WTC11 (cell line): Measurements from ENCODE around the gene PCDHGA1. TPM values are rescaled to one million over a fixed set of nuclear protein-coding genes. Genes with fewer than 3 reads are reported as not detected.
"Not testable (repeated sequence)": the region's sequence is repeated elsewhere in the genome, so short reads cannot be mapped to it uniquely, and the experiment has no call there.

Experiments
- ATAC-seq: fragments of 200-7000 bp; cut with Tn5 transposase; 2 replicates; pipeline ENCODE4 v1.10.0; 2021; ENCODE audit warnings: mild to moderate bottlenecking, moderate library complexity
- CTCF ChIA-PET: fragments of 300-600 bp; sonication (Branson Sonifier 250); formaldehyde crosslinking; loops from one replicate; lab custom pipeline; 2021; ENCODE audit warnings: antibody characterized with exemption; lab: Charles Lee
- POLR2A ChIA-PET: fragments of 350-600 bp; sonication (Branson Sonifier 250); formaldehyde crosslinking; loops from one replicate; lab custom pipeline; 2021; ENCODE audit warnings: antibody characterized with exemption; lab: Charles Lee
- DNase-seq: peaks from one replicate; pipeline ENCODE4 v3.0.0; 2021; ENCODE audit warnings: low spot score
- H3K27ac Mint-ChIP-seq: 2 replicates; pipeline ENCODE4 v1.8.0; 2021; ENCODE audit warnings: mixed read lengths
- H3K27me3 Mint-ChIP-seq: 2 replicates; pipeline ENCODE4 v1.8.0; 2021; ENCODE audit warnings: low read depth, mild to moderate bottlenecking, moderate library complexity, mixed read lengths
- H3K36me3 Mint-ChIP-seq: 2 replicates; pipeline ENCODE4 v1.8.0; 2021; ENCODE audit warnings: mixed read lengths
- H3K4me1 Mint-ChIP-seq: 2 replicates; pipeline ENCODE4 v1.8.0; 2022; ENCODE audit warnings: mixed read lengths
- H3K4me3 Mint-ChIP-seq: 2 replicates; pipeline ENCODE4 v1.8.0; 2021; ENCODE audit warnings: mild to moderate bottlenecking, moderate library complexity, mixed read lengths
- H3K9me3 Mint-ChIP-seq: 2 replicates; pipeline ENCODE4 v1.8.0; 2021; ENCODE audit warnings: mixed read lengths
- ESRRA ChIP-seq: sonication (generic); formaldehyde crosslinking; IDR thresholded peaks from 2 replicates; pipeline ENCODE4 v1.8.1; 2022; ENCODE audit warnings: mild to moderate bottlenecking, missing genetic modification reagents, borderline replicate concordance
- GRHL2 ChIP-seq: fragments of 250-450 bp; sonication (Bioruptor Pico); IDR thresholded peaks from 2 replicates; pipeline ENCODE4 v1.8.0; 2022; ENCODE audit warnings: mild to moderate bottlenecking, moderate library complexity; ENCODE audit not compliant: insufficient replicate concordance, severe bottlenecking
- RORB ChIP-seq: fragments of 250-450 bp; sonication (Bioruptor Pico); IDR thresholded peaks from 2 replicates; pipeline ENCODE4 v1.9.0; 2021; ENCODE audit warnings: mild to moderate bottlenecking
- SMAD4 ChIP-seq: sonication (generic); formaldehyde crosslinking; IDR thresholded peaks from 2 replicates; pipeline ENCODE4 v1.8.0; 2022; ENCODE audit warnings: mild to moderate bottlenecking, missing genetic modification reagents
- total RNA-seq: library from RNA; stranded (reverse); gene quantifications from 3 replicates; pipeline ENCODE4 v1.2.3, GENCODE V29; 2021
- TF ChIP-seq, protein P1 (sequence below): sonication (generic); formaldehyde crosslinking; IDR thresholded peaks from 2 replicates; pipeline ENCODE4 v1.8.1; 2022; ENCODE audit warnings: low read depth, missing genetic modification reagents, borderline replicate concordance
- TF ChIP-seq, protein P2 (sequence below): sonication (generic); formaldehyde crosslinking; IDR thresholded peaks from 2 replicates; pipeline ENCODE4 v1.8.0; 2023; ENCODE audit warnings: mild to moderate bottlenecking, missing genetic modification reagents
- TF ChIP-seq, protein P3 (sequence below): fragments of 250-450 bp; sonication (Bioruptor Pico); IDR thresholded peaks from 2 replicates; pipeline ENCODE4 v1.9.0; 2021; ENCODE audit warnings: mild to moderate bottlenecking
- TF ChIP-seq, protein P4 (sequence below): sonication (generic); formaldehyde crosslinking; IDR thresholded peaks from 2 replicates; pipeline ENCODE4 v1.8.1; 2023; ENCODE audit warnings: mild to moderate bottlenecking, missing genetic modification reagents

Gene PCDHGA1
- total RNA-seq, 1 experiment from 2014 or later, result 1.5 TPM

DNA sequence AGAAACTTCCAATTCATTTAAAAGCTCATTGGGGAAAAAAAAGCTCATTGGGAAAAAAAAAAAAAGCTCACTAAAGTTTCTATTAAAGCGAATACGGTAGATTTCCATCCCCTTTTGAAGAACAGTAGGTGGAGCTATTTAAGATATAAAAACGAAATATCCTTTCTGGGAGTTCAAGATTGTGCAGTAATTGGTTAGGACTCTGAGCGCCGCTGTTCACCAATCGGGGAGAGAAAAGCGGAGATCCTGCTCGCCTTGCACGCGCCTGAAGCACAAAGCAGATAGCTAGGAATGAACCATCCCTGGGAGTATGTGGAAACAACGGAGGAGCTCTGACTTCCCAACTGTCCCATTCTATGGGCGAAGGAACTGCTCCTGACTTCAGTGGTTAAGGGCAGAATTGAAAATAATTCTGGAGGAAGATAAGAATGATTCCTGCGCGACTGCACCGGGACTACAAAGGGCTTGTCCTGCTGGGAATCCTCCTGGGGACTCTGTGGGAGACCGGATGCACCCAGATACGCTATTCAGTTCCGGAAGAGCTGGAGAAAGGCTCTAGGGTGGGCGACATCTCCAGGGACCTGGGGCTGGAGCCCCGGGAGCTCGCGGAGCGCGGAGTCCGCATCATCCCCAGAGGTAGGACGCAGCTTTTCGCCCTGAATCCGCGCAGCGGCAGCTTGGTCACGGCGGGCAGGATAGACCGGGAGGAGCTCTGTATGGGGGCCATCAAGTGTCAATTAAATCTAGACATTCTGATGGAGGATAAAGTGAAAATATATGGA is 100.2 kb downstream of the PCDHGA1 start, which contains the start of gene PCDHGA12:
Gene PCDHGA12, plus strand, starts transcription at position 176 of the 782 bp plus-strand sequence. Its CDS starts 253 bp downstream, at position 429.
- no peak for DNase-seq
- ATAC-seq, result peak; percentile 43; the same call in 1 of the 2 replicates
- no peak within 1 kb of the TSS for H3K27ac Mint-ChIP-seq

DNA sequence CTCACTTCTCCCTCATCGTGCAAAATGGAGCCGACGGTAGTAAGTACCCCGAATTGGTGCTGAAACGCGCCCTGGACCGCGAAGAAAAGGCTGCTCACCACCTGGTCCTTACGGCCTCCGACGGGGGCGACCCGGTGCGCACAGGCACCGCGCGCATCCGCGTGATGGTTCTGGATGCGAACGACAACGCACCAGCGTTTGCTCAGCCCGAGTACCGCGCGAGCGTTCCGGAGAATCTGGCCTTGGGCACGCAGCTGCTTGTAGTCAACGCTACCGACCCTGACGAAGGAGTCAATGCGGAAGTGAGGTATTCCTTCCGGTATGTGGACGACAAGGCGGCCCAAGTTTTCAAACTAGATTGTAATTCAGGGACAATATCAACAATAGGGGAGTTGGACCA is 101.0 kb downstream of the PCDHGA1 start:
- TF ChIP-seq, protein P1, sequence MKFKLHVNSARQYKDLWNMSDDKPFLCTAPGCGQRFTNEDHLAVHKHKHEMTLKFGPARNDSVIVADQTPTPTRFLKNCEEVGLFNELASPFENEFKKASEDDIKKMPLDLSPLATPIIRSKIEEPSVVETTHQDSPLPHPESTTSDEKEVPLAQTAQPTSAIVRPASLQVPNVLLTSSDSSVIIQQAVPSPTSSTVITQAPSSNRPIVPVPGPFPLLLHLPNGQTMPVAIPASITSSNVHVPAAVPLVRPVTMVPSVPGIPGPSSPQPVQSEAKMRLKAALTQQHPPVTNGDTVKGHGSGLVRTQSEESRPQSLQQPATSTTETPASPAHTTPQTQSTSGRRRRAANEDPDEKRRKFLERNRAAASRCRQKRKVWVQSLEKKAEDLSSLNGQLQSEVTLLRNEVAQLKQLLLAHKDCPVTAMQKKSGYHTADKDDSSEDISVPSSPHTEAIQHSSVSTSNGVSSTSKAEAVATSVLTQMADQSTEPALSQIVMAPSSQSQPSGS (CRISPR knock-in tag), result no peak
- TF ChIP-seq RORB (CRISPR knock-in tag), result no peak
- no peak for TF ChIP-seq SMAD4 (CRISPR knock-in tag)
- TF ChIP-seq, protein P2, sequence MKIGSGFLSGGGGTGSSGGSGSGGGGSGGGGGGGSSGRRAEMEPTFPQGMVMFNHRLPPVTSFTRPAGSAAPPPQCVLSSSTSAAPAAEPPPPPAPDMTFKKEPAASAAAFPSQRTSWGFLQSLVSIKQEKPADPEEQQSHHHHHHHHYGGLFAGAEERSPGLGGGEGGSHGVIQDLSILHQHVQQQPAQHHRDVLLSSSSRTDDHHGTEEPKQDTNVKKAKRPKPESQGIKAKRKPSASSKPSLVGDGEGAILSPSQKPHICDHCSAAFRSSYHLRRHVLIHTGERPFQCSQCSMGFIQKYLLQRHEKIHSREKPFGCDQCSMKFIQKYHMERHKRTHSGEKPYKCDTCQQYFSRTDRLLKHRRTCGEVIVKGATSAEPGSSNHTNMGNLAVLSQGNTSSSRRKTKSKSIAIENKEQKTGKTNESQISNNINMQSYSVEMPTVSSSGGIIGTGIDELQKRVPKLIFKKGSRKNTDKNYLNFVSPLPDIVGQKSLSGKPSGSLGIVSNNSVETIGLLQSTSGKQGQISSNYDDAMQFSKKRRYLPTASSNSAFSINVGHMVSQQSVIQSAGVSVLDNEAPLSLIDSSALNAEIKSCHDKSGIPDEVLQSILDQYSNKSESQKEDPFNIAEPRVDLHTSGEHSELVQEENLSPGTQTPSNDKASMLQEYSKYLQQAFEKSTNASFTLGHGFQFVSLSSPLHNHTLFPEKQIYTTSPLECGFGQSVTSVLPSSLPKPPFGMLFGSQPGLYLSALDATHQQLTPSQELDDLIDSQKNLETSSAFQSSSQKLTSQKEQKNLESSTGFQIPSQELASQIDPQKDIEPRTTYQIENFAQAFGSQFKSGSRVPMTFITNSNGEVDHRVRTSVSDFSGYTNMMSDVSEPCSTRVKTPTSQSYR (CRISPR knock-in tag), result no peak
- TF ChIP-seq, all 79 proteins: peak for 0
- DNase-seq (no peak), ATAC-seq (no peak)
- peaks cover 66% of the 10 kb centered on the region for H3K36me3 Mint-ChIP-seq
- no peaks in the 10 kb centered on the region for H3K4me1 Mint-ChIP-seq
- CTCF ChIA-PET, result interaction anchor here (0.9 to 2.7 kb wide), 18 partner anchors 9 to 197 kb away, joined by 3 to 28 read pairs (median 8); partner anchors contain the start of genes PCDHGA10, PCDHGA11, PCDHGA2 and PCDHGA4
- H3K9me3 Mint-ChIP-seq, result peaks cover 56% of the 10 kb centered on the region
- H3K27me3 Mint-ChIP-seq, result no peaks in the 10 kb centered on the region
- H3K27ac Mint-ChIP-seq, result no peak overlapping the region
- POLR2A ChIA-PET, result no interaction called here
- H3K4me3 Mint-ChIP-seq, result no peak overlapping the region

More for the DNA sequence above, 100.2 kb downstream of the PCDHGA1 start, which contains the start of gene PCDHGA12:
- Mint-ChIP-seq H3K9me3 (peaks cover 55% of the 10 kb centered on the region), H3K4me3 (no peak within 1 kb of the TSS), H3K27me3 (no peaks in the 10 kb centered on the region), H3K4me1 (no peaks in the 10 kb centered on the region), H3K36me3 (peaks cover 72% of the 10 kb centered on the region)
- TF ChIP-seq, protein P3, sequence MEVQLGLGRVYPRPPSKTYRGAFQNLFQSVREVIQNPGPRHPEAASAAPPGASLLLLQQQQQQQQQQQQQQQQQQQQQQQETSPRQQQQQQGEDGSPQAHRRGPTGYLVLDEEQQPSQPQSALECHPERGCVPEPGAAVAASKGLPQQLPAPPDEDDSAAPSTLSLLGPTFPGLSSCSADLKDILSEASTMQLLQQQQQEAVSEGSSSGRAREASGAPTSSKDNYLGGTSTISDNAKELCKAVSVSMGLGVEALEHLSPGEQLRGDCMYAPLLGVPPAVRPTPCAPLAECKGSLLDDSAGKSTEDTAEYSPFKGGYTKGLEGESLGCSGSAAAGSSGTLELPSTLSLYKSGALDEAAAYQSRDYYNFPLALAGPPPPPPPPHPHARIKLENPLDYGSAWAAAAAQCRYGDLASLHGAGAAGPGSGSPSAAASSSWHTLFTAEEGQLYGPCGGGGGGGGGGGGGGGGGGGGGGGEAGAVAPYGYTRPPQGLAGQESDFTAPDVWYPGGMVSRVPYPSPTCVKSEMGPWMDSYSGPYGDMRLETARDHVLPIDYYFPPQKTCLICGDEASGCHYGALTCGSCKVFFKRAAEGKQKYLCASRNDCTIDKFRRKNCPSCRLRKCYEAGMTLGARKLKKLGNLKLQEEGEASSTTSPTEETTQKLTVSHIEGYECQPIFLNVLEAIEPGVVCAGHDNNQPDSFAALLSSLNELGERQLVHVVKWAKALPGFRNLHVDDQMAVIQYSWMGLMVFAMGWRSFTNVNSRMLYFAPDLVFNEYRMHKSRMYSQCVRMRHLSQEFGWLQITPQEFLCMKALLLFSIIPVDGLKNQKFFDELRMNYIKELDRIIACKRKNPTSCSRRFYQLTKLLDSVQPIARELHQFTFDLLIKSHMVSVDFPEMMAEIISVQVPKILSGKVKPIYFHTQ (CRISPR knock-in tag), result no peak
- TF ChIP-seq GRHL2 (CRISPR knock-in tag), result no peak
- TF ChIP-seq, protein P4, sequence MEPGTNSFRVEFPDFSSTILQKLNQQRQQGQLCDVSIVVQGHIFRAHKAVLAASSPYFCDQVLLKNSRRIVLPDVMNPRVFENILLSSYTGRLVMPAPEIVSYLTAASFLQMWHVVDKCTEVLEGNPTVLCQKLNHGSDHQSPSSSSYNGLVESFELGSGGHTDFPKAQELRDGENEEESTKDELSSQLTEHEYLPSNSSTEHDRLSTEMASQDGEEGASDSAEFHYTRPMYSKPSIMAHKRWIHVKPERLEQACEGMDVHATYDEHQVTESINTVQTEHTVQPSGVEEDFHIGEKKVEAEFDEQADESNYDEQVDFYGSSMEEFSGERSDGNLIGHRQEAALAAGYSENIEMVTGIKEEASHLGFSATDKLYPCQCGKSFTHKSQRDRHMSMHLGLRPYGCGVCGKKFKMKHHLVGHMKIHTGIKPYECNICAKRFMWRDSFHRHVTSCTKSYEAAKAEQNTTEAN (CRISPR knock-in tag), result no peak
- no peak for TF ChIP-seq ESRRA
- ChIA-PET CTCF (interaction anchor here (0.9 to 2.7 kb wide), 31 partner anchors 9 to 238 kb away, joined by 3 to 28 read pairs (median 6); partner anchors contain the start of genes PCDHB10, PCDHB14, PCDHB15 and PCDHGA10), POLR2A (interaction anchor here (0.8 to 0.9 kb wide), 2 partner anchors 45 to 83 kb away, joined by 3 to 4 read pairs; partner anchors contain the start of gene PCDHGC3)

DNA sequence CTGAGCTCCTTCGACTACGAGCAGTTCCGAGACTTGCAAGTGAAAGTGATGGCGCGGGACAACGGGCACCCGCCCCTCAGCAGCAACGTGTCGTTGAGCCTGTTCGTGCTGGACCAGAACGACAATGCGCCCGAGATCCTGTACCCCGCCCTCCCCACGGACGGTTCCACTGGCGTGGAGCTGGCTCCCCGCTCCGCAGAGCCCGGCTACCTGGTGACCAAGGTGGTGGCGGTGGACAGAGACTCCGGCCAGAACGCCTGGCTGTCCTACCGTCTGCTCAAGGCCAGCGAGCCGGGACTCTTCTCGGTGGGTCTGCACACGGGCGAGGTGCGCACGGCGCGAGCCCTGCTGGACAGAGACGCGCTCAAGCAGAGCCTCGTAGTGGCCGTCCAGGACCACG is 102.0 kb downstream of the PCDHGA1 start:
- Mint-ChIP-seq H3K36me3 (peaks cover 55% of the 10 kb centered on the region), H3K9me3 (peaks cover 50% of the 10 kb centered on the region)
- H3K4me1 Mint-ChIP-seq, POLR2A ChIA-PET, ATAC-seq, H3K27ac Mint-ChIP-seq, H3K27me3 Mint-ChIP-seq, DNase-seq, H3K4me3 Mint-ChIP-seq: not testable (repeated sequence)
- CTCF ChIA-PET, result interaction anchor here (1.1 to 2.7 kb wide), 3 partner anchors 12 to 125 kb away, joined by 3 to 28 read pairs (median 3); partner anchors contain the start of gene PCDHGA11

DNA sequence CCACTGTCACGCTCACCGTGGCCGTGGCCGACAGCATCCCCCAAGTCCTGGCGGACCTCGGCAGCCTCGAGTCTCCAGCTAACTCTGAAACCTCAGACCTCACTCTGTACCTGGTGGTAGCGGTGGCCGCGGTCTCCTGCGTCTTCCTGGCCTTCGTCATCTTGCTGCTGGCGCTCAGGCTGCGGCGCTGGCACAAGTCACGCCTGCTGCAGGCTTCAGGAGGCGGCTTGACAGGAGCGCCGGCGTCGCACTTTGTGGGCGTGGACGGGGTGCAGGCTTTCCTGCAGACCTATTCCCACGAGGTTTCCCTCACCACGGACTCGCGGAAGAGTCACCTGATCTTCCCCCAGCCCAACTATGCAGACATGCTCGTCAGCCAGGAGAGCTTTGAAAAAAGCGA is 102.4 kb downstream of the PCDHGA1 start:
- H3K27me3 Mint-ChIP-seq, ATAC-seq, H3K27ac Mint-ChIP-seq, DNase-seq, POLR2A ChIA-PET, H3K4me1 Mint-ChIP-seq, H3K4me3 Mint-ChIP-seq: not testable (repeated sequence)
- peaks cover 50% of the 10 kb centered on the region for H3K9me3 Mint-ChIP-seq
- peaks cover 51% of the 10 kb centered on the region for H3K36me3 Mint-ChIP-seq
- CTCF ChIA-PET, result interaction anchor here (0.8 kb wide), 1 partner anchor 11 kb away, joined by 3 read pairs; the partner anchor contains the start of gene PCDHGA11
